RCC 7860 (cell line): ENCODE data around the gene CD248.
"Not testable (repeated sequence)": the region's sequence is repeated elsewhere in the genome, so short reads cannot be mapped to it uniquely, and the experiment has no call there.

Experiments used
- DNase-seq: peaks from one replicate; pipeline ENCODE4 v3.0.0-alpha.2; 2015; ENCODE audit warnings: low spot score
- FAIRE-seq: peaks from 2 replicates; lab custom pipeline; 2012; peaks lifted over from hg19 to GRCh38; lab: Jason Lieb, UNC

Gene CD248

DNA sequence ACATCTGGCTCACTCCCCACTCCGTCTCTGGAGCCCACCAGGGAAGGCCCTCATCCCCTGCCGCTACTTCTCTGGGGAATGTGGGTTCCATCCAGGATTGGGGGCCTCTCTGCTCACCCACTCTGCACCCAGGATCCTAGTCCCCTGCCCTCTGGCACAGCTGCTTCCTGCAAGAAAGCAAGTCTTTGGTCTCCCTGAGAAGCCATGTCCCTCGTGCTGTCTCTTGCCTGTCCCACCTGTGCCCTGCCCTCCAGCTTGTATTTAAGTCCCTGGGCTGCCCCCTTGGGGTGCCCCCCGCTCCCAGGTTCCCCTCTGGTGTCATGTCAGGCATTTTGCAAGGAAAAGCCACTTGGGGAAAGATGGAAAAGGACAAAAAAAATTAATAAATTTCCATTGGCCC, 39.8 kb downstream of the CD248 start:
- not testable (repeated sequence) for FAIRE-seq, DNase-seq

DNA sequence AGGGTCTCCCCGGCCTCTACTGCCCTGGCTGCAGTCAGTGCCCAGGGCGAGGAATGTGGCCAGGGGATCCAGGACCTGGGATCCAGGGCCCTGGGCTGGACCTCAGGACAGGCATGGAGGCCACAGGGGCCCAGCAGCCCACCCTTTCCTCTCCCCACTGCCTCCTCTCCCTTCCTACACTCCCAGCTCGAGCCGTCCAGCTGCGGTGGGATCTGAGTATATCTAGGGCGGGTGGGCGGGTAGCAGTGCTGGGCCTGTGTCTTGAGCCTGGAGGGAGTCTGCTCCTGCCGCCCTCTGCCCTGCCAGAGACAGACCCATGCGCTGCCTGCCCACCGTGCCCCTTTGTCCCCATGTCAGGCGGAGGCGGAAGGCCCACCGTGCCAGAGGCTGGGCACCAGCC, 40.2 kb downstream of the CD248 start:
- not testable (repeated sequence) for FAIRE-seq, DNase-seq

DNA sequence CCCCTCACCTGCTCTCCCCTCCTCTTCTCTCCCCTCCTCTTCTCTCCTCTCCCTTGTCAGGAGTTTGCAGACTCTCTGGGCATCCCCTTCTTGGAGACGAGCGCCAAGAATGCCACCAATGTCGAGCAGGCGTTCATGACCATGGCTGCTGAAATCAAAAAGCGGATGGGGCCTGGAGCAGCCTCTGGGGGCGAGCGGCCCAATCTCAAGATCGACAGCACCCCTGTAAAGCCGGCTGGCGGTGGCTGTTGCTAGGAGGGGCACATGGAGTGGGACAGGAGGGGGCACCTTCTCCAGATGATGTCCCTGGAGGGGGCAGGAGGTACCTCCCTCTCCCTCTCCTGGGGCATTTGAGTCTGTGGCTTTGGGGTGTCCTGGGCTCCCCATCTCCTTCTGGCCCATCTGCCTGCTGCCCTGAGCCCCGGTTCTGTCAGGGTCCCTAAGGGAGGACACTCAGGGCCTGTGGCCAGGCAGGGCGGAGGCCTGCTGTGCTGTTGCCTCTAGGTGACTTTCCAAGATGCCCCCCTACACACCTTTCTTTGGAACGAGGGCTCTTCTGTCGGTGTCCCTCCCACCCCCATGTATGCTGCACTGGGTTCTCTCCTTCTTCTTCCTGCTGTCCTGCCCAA, 40.7 kb downstream of the CD248 start:
- no peak for FAIRE-seq
- DNase-seq, result no peak

DNA sequence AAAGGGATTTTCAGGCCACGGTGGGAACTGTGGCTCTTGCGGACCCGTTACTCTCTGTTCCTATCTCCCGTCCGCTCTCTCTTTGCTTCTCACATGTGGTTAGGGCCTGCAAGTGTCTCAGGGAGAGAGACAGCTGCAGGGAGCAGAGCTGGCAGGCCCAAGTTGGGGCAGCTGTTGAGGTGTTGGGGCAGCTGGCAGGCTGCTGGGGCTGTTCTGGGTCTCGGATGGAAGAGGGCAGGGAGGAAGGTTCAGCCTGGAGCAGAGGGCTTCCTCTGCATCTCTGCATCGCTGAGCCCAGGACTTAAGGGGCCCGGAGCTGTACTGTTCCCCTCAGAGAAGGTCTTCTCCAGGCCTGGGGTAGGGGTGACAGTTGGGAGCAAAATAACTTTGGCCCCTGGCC, 41.4 kb downstream of the CD248 start:
- no peak for FAIRE-seq
- no peak for DNase-seq

DNA sequence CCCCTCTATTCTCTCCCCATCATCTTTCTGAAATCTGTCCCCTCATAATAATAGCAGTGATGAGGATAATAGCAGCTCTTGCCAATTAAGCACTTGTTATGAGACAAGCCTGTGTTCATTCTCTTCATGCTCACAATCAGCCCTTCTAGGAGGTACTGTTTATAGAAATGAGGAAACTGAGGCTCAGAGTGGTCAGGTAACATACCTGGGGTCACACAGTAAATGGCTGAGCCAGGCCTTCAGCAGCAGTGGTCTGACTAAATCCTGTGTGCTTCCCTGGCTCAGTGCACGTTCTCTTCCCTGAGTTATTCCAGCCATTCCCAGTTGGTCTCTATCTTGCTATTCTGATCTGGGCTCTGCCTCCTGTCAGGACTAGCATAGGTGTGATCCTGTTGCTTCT, 42.6 kb downstream of the CD248 start:
- DNase-seq (no peak), FAIRE-seq (no peak)

DNA sequence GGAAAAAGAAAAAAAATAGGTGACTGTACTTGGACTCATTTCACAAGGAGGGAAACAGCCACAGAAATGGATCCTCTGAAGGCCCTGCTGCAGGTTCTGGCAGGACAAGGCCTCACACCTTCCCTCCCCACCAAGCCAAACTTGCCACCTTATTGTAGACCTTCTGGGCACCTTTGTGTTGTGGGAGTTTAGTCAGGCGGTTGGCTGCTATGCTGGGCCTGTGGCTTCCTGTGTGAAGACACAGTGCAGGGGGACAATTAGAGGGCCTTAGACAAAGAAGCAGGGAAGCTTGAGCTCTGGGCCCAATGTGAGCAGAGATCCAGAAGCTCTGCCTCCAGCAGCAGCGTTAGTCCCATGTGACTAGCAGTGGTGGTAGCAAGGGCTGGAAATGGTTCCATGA, 44.2 kb downstream of the CD248 start:
- DNase-seq (no peak), FAIRE-seq (no peak)

DNA sequence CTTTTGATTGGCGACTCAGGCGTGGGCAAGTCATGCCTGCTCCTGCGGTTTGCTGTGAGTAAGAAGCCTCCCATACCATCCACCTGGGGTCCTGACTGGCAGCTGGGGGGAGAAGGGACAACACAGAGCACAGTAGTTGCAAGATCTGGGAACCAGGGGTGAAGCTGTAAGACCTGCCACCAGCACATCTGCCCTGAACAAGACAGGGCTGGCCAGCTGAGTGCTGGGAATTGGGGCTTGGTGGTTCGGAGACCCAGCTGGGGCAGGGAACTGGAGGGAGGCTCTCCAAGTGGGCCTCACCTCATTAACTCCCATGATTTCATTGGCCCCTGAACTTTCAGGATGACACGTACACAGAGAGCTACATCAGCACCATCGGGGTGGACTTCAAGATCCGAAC, 45.0 kb downstream of the CD248 start:
- no peak for DNase-seq
- no peak for FAIRE-seq

DNA sequence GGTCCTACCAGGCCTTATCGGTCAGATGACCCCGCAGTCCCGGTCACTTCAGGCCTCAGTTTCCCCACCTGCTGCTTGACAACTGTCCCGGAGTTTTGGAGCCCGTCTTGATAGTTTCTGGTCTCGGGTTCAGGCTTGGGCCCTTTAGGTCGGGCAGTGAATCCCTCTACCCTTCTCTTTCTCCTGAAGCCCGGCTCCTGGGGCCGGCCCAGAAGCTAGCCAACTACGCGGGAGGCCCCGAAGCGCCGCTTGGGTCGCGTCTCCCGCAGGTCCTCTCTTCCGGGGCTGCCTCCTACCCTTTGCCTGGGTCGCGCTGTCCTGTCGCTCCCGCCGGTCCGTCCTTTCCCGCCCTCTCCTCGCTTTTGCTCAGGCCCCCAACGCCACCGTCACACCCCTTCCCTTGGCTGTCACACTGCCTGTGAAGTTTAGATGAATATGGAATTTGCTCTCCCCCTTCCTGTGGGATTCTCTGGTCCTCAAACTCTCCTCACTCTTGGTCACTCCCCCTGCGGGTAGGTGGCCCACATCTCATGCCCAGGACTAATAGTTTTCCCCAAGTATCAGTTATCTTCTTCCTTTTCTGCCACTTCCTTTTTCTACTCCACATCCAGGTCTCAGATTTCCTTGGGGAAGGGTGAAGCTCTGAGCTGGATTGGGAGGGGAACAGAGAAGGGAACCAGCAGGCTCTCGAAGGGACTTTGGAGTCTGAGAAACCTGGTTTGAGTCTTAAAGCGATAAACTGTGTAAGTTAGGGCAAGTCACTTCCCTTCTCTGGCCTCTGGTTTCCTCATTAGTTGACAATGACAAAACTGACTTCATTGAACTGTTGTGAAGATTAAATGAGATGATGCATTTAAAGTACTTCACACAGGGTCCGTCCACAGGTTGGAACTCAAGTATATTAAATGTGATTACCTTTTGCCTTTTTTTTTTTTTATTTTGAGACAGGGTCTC, 47.6 kb downstream of the CD248 start:
- FAIRE-seq, result no peak
- DNase-seq, result peak; percentile 23

DNA sequence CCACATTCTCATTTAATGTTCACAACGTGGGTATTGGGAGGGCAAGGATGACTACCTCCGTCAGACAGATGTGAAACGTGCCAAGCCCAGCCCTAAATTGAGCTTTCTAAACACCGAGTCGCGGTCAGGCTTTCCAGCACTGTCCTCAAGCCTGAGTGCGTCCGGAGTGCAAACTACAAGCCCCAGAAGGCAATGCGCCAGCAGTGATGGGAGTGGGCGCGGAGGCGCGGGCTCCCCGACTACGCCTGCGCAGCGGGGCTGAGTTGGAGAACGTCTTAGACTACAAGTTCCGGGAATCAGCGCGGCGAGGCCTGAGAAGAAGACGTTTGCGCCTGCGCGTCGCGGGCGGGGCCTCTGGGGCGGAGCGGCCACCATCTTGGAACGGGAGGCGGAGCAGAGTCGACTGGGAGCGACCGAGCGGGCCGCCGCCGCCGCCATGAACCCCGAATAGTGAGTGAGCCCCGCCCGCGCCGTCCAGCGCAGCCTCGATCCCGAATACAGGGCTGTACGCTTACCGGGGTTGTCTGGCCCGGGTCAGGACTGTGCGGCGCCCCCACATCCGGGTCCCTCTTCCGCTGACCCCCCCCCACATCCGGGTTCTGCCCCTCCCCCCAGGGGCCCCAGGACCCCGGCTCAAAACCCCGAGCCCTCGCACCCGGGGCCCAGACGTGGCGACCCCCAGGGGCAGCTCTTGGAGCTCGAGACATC, 48.4 kb downstream of the CD248 start, which contains the start of gene RAB1B:
Gene RAB1B, plus strand, starts transcription at position 396 of the 708 bp plus-strand sequence. Its CDS starts 41 bp downstream, at position 437.
- peak; percentile 82 for FAIRE-seq
- DNase-seq, result peak; percentile 96

DNA sequence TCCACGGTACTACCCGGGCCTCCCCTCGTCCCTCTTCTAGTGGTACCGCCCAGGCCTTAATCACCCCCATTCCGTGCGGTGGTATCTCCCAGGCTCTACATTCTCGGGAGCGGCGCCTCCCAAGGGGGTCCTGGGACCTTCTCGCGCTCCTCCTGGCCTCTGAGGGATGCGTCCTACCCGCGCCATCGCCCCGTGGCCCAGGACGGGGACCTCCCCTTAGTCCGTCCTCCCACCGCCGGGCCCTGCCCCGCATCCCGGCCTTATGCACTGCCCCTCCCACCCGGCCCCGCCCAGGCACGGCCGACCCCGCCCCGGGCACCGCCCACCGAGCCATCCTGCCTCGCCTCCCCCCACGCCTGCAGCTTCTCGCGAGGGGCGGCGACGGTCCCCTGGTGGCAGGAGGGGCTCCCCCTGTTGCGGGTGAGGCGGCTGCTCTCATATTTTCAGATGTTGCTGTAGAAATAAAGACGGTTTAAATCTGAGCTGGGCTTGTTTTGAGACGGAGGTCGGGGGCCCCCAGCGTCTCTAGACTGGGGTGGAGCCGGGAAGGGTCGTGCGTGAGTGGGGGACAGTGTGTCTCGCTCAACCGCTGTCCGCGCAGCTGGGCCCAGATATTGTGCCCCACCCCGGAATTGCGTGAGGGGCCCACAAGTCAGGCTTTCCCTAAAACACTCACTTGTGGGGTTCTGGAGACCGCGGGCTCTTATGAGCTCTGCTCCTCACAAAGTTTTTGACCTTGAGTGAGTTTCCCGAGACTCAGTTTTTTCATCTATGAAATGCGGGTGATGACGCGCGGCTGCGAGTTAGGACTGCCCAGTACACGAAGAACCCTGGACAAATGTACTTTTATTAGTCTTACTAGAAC, 49.2 kb downstream of the CD248 start:
- FAIRE-seq (no peak), DNase-seq (peak; percentile 20)

DNA sequence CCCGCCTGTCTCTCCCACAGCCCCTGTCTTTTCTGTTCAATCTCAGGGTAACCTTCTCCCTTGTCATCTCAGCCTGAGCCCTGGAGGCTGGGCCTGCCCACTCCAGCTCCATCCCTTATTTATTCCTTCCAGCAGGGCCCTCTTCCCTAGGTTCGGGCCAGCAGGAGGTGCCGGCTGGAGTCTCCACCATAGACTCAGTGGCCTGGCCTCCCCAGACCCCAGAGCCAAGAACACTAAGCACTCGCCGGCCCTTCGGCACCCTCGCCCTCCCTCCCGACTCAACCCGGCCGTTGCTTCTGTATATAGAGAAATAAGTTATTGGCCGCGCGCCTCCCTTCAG, 49.8 kb downstream of the CD248 start:
- DNase-seq (no peak), FAIRE-seq (no peak)

DNA sequence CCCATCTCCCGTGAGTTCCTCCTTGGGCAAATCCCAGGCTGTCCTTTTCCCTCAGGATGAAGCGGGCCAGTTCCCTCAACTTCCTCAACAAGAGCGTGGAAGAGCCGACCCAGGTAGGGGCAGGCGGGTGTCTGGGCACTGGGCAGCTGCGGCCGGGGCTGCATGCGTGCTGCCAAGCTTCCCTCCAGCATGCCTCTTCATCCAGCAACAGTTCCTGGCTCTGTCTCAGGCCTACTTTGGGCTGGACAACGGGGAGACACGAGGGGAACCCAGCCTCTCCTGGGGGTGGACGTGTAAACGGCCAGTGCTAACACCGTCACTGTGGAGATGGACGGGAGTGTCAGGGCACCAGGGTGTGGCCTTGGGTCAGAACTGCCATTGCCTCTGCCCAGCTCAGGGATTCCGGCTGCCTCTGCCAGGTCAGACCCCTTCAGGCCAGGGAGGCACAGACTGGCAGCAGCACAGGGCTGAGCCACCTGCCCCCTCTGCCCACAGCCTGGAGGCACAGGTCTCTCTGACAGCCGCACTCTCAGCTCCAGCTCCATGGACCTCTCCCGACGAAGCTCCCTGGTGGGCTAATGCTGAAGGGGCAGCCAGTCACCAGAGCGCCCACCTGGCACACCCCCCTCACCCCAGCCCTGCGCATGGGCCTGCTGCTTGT, 50.3 kb downstream of the CD248 start:
- no peak for DNase-seq
- FAIRE-seq, result no peak

DNA sequence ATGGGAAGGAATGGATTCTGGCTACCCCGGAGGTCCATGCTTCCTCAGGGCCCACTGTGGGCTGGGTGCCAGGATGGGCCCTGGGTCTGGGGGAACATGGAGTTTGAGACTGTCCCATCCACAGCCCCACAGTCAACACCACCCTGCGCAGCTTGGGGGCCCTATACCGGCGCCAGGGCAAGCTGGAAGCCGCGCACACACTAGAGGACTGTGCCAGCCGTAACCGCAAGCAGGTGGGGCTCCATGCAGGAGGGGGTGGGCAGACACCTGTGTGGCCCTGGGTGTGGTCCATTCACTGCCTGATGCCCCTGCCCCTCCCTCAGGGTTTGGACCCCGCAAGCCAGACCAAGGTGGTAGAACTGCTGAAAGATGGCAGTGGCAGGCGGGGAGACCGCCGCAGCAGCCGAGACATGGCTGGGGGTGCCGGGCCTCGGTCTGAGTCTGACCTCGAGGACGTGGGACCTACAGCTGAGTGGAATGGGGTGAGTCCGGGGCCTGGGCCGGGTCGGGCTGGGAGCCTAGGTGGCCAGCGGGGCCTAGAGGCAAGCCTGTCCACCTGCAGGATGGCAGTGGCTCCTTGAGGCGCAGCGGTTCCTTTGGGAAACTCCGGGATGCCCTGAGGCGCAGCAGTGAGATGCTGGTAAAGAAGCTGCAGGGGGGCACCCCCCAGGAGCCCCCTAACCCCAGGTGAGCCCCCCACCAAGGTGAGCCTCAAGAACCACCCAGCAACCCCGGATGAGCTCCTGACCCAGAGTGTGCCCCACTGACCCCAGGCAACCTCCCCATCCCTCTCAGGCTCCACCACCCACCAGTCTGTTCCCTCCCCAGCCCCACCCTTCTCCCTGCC, 51.1 kb downstream of the CD248 start:
- no peak for FAIRE-seq
- no peak for DNase-seq

DNA sequence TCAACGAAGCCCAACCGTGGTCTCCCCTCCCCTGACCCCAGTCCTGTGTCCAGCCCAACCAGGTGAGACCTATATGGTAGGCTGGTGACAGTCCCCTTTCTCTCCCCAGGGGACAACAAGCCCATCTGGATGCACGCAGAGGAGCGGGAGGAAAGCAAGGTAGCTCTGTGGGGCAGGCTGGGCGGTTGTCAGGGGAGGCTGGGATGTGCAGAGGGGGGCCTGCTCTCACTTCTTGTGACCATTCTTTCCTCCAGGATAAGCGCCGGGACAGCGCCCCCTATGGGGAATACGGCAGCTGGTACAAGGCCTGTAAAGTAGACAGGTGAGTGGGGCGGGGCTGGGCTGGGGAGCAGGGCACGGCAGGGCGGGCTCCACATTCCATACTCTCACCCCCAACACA, 51.9 kb downstream of the CD248 start:
- no peak for FAIRE-seq
- no peak for DNase-seq
